WTC11 (cell line): ENCODE data around the gene PIPOX. TPM values are rescaled to one million over a fixed set of nuclear protein-coding genes. Genes with fewer than 3 reads are reported as not detected.

Source experiments
- ATAC-seq: fragments of 200-7000 bp; cut with Tn5 transposase; 2 replicates; pipeline ENCODE4 v1.10.0; 2021; ENCODE audit warnings: mild to moderate bottlenecking, moderate library complexity
- CTCF ChIA-PET: fragments of 300-600 bp; sonication (Branson Sonifier 250); formaldehyde crosslinking; loops from one replicate; lab custom pipeline; 2021; ENCODE audit warnings: antibody characterized with exemption; lab: Charles Lee
- POLR2A ChIA-PET: fragments of 350-600 bp; sonication (Branson Sonifier 250); formaldehyde crosslinking; loops from one replicate; lab custom pipeline; 2021; ENCODE audit warnings: antibody characterized with exemption; lab: Charles Lee
- DNase-seq: peaks from one replicate; pipeline ENCODE4 v3.0.0; 2021; ENCODE audit warnings: low spot score
- H3K27ac Mint-ChIP-seq: 2 replicates; pipeline ENCODE4 v1.8.0; 2021; ENCODE audit warnings: mixed read lengths
- H3K27me3 Mint-ChIP-seq: 2 replicates; pipeline ENCODE4 v1.8.0; 2021; ENCODE audit warnings: low read depth, mild to moderate bottlenecking, moderate library complexity, mixed read lengths
- H3K36me3 Mint-ChIP-seq: 2 replicates; pipeline ENCODE4 v1.8.0; 2021; ENCODE audit warnings: mixed read lengths
- H3K4me1 Mint-ChIP-seq: 2 replicates; pipeline ENCODE4 v1.8.0; 2022; ENCODE audit warnings: mixed read lengths
- H3K4me3 Mint-ChIP-seq: 2 replicates; pipeline ENCODE4 v1.8.0; 2021; ENCODE audit warnings: mild to moderate bottlenecking, moderate library complexity, mixed read lengths
- H3K9me3 Mint-ChIP-seq: 2 replicates; pipeline ENCODE4 v1.8.0; 2021; ENCODE audit warnings: mixed read lengths
- ARID4B ChIP-seq: sonication (generic); formaldehyde crosslinking; IDR thresholded peaks from 2 replicates; pipeline ENCODE4 v1.8.0; 2023; ENCODE audit warnings: missing genetic modification reagents, mild to moderate bottlenecking, borderline replicate concordance
- CBFB ChIP-seq: sonication (generic); formaldehyde crosslinking; IDR thresholded peaks from 2 replicates; pipeline ENCODE4 v1.8.1; 2022; ENCODE audit warnings: mild to moderate bottlenecking, low read depth, missing genetic modification reagents
- CDX4 ChIP-seq: fragments of 250-450 bp; sonication (Bioruptor Pico); IDR thresholded peaks from 2 replicates; pipeline ENCODE4 v1.9.0; 2021; ENCODE audit warnings: moderate library complexity, mild to moderate bottlenecking, inconsistent platforms, borderline replicate concordance
- E2F4 ChIP-seq: sonication (generic); formaldehyde crosslinking; IDR thresholded peaks from 2 replicates; pipeline ENCODE4 v1.8.1; 2022; ENCODE audit warnings: low read depth, mild to moderate bottlenecking, moderate library complexity, missing genetic modification reagents, borderline replicate concordance
- ELF4 ChIP-seq: sonication (generic); formaldehyde crosslinking; IDR thresholded peaks from 2 replicates; pipeline ENCODE4 v1.8.1; 2022; ENCODE audit warnings: low read depth, mild to moderate bottlenecking, moderate library complexity, missing genetic modification reagents
- FOXJ3 ChIP-seq: sonication (generic); formaldehyde crosslinking; IDR thresholded peaks from 2 replicates; pipeline ENCODE4 v1.9.0; 2021; ENCODE audit warnings: missing genetic modification reagents, mild to moderate bottlenecking, borderline replicate concordance
- FOXK1 ChIP-seq: sonication (generic); formaldehyde crosslinking; IDR thresholded peaks from 2 replicates; pipeline ENCODE4 v1.8.0; 2022; ENCODE audit warnings: mild to moderate bottlenecking, moderate library complexity, missing genetic modification reagents
- JAZF1 ChIP-seq: fragments of 250-450 bp; sonication (Bioruptor Pico); IDR thresholded peaks from 2 replicates; pipeline ENCODE4 v1.9.0; 2021; ENCODE audit warnings: moderate library complexity, mild to moderate bottlenecking, inconsistent platforms
- MLX ChIP-seq: sonication (generic); formaldehyde crosslinking; IDR thresholded peaks from 2 replicates; pipeline ENCODE4 v1.8.1; 2023; ENCODE audit warnings: mild to moderate bottlenecking, missing genetic modification reagents, moderate library complexity
- NFATC4 ChIP-seq: fragments of 250-450 bp; sonication (Bioruptor Pico); IDR thresholded peaks from 2 replicates; pipeline ENCODE4 v1.9.0; 2021; ENCODE audit warnings: mild to moderate bottlenecking
- NFE2L1 ChIP-seq: sonication (generic); formaldehyde crosslinking; IDR thresholded peaks from 2 replicates; pipeline ENCODE4 v1.8.1; 2023; ENCODE audit warnings: missing genetic modification reagents
- SMAD4 ChIP-seq: sonication (generic); formaldehyde crosslinking; IDR thresholded peaks from 2 replicates; pipeline ENCODE4 v1.8.0; 2022; ENCODE audit warnings: mild to moderate bottlenecking, missing genetic modification reagents
- SOX15 ChIP-seq: fragments of 250-450 bp; sonication (Bioruptor Pico); IDR thresholded peaks from 2 replicates; pipeline ENCODE4 v1.9.0; 2021; ENCODE audit warnings: mild to moderate bottlenecking
- TEAD1 ChIP-seq: sonication (generic); formaldehyde crosslinking; IDR thresholded peaks from 2 replicates; pipeline ENCODE4 v1.8.0; 2022; ENCODE audit warnings: mild to moderate bottlenecking, missing genetic modification reagents
- USF1 ChIP-seq: sonication (generic); formaldehyde crosslinking; IDR thresholded peaks from 2 replicates; pipeline ENCODE4 v1.8.0; 2022; ENCODE audit warnings: mild to moderate bottlenecking, missing genetic modification reagents
- ZNF219 ChIP-seq: sonication (generic); formaldehyde crosslinking; IDR thresholded peaks from 2 replicates; pipeline ENCODE4 v1.8.0; 2023; ENCODE audit warnings: missing genetic modification reagents, mild to moderate bottlenecking, borderline replicate concordance
- ZNF263 ChIP-seq: sonication (generic); formaldehyde crosslinking; IDR thresholded peaks from 2 replicates; pipeline ENCODE4 v1.8.1; 2022; ENCODE audit warnings: low read depth, mild to moderate bottlenecking, moderate library complexity, missing genetic modification reagents
- ZNF512 ChIP-seq: sonication (generic); formaldehyde crosslinking; IDR thresholded peaks from 2 replicates; pipeline ENCODE4 v1.8.1; 2022; ENCODE audit warnings: missing genetic modification reagents, borderline replicate concordance
- ZNF671 ChIP-seq: fragments of 250-450 bp; sonication (Bioruptor Pico); IDR thresholded peaks from 2 replicates; pipeline ENCODE4 v1.8.0; 2021; ENCODE audit warnings: mild to moderate bottlenecking
- total RNA-seq: library from RNA; stranded (reverse); gene quantifications from 3 replicates; pipeline ENCODE4 v1.2.3, GENCODE V29; 2021

Gene PIPOX
- total RNA-seq, 1 experiment from 2014 or later: 34.2 TPM

- Mint-ChIP-seq H3K27me3 (peaks cover 6% of the 10 kb centered on the region), H3K4me3 (no peak overlapping the region), H3K36me3 (no peaks in the 10 kb centered on the region), H3K27ac (no peak overlapping the region), H3K4me1 (peaks cover 53% of the 10 kb centered on the region), H3K9me3 (no peaks in the 10 kb centered on the region)
- no peak for TF ChIP-seq CBFB (CRISPR knock-in tag)
- ATAC-seq (no peak), DNase-seq (no peak)
- ChIA-PET POLR2A (no interaction called here), CTCF (interaction anchor here (0.7 to 1.7 kb wide), 3 partner anchors 32 to 121 kb away, joined by 3 read pairs; partner anchors contain the start of gene PIPOX)
Measured at GRCh38 chr17:29074488-29074887, 31.5 kb downstream of the PIPOX start.

- Mint-ChIP-seq H3K9me3 (no peaks in the 10 kb centered on the region), H3K4me3 (no peak overlapping the region), H3K36me3 (peaks cover 7% of the 10 kb centered on the region), H3K27ac (no peak overlapping the region), H3K27me3 (peaks cover 3% of the 10 kb centered on the region; the same call in 1 of the 2 replicates), H3K4me1 (peaks cover 40% of the 10 kb centered on the region)
- TF ChIP-seq NFATC4 (no peak), TEAD1 (no peak), ZNF512 (CRISPR knock-in tag) (no peak), ELF4 (CRISPR knock-in tag) (no peak), MLX (CRISPR knock-in tag) (no peak), USF1 (CRISPR knock-in tag) (no peak), ZNF263 (CRISPR knock-in tag) (no peak), SMAD4 (CRISPR knock-in tag) (no peak), FOXK1 (no peak), E2F4 (CRISPR knock-in tag) (no peak), FOXJ3 (CRISPR knock-in tag) (no peak), SOX15 (no peak), CDX4 (CRISPR knock-in tag) (no peak), JAZF1 (CRISPR knock-in tag) (no peak), ZNF219 (CRISPR knock-in tag) (no peak), ZNF671 (no peak)
- no peak for DNase-seq
- ChIA-PET POLR2A (no interaction called here), CTCF (interaction anchor here (0.7 to 3.4 kb wide), 11 partner anchors 15 to 122 kb away, joined by 3 to 25 read pairs (median 4); partner anchors contain the start of gene PIPOX)
- ATAC-seq: no peak
Measured at GRCh38 chr17:29076087-29076486, 33.1 kb downstream of the PIPOX start.

GRCh38 chr17:29076722-29077121 lies 33.8 kb downstream of the PIPOX start:
- peak; percentile 61 for ATAC-seq
- H3K36me3 Mint-ChIP-seq: peaks cover 14% of the 10 kb centered on the region
- no peak overlapping the region for H3K4me3 Mint-ChIP-seq
- POLR2A ChIA-PET: interaction anchor here (0.6 to 0.7 kb wide), 2 partner anchors 11 to 189 kb away, joined by 3 read pairs; no protein-coding TSS in a partner anchor
- peaks cover 40% of the 10 kb centered on the region for H3K4me1 Mint-ChIP-seq
- 0 out of 2 replicates have a peak, but pooled peaks have one; percentile 57 for TF ChIP-seq NFE2L1 (CRISPR knock-in tag)
- TF ChIP-seq ARID4B (CRISPR knock-in tag): no peak
- no peaks in the 10 kb centered on the region for H3K9me3 Mint-ChIP-seq
- H3K27ac Mint-ChIP-seq: 0 out of 2 replicates have a peak overlapping the region, but pooled peaks have one; percentile 84
- CTCF ChIA-PET: interaction anchor here (0.7 to 3.4 kb wide), 15 partner anchors 10 to 123 kb away, joined by 3 to 25 read pairs (median 4); partner anchors contain the start of gene PIPOX
- peak; percentile 41 for DNase-seq
- H3K27me3 Mint-ChIP-seq: peaks cover under 1% of the 10 kb centered on the region; the same call in 1 of the 2 replicates
